ENCODE results near the gene QSOX2.

QSOX2 gene

GRCh38 chr9:136261686-136262430 lies 16.2 kb upstream of the QSOX2 start:
- Histone ChIP-seq H3K9me3 (ENCODE audit: control insufficient read depth, insufficient read depth, low read depth, low read length) (no peaks in the 10 kb centered on the region), H3K9ac (ENCODE audit: low read length) (no peak overlapping the region), H3K36me3 (ENCODE audit: control insufficient read depth, insufficient read depth, low read length) (no peaks in the 10 kb centered on the region), H3K4me3 (ENCODE audit: low read depth, low read length) (no peak overlapping the region), H3K27me3 (ENCODE audit: control insufficient read depth, insufficient read depth, low read length) (no peaks in the 10 kb centered on the region), H3K4me1 (ENCODE audit: control insufficient read depth, insufficient read depth, low read length) (peaks cover 9% of the 10 kb centered on the region; the same call in 1 of the 2 replicates), H3K27ac (ENCODE audit: low read depth, low read length) (no peak overlapping the region)

GRCh38 chr9:136260936-136261472 lies 15.4 kb upstream of the QSOX2 start:
- no peaks in the 10 kb centered on the region for H3K36me3 ChIP-seq (ENCODE audit: control insufficient read depth, insufficient read depth, low read length)
- H3K4me3 ChIP-seq (ENCODE audit: low read depth, low read length): no peak overlapping the region
- no peaks in the 10 kb centered on the region for H3K9me3 ChIP-seq (ENCODE audit: control insufficient read depth, insufficient read depth, low read depth, low read length)
- peaks cover 9% of the 10 kb centered on the region; the same call in 1 of the 2 replicates for H3K4me1 ChIP-seq (ENCODE audit: control insufficient read depth, insufficient read depth, low read length)
- H3K9ac ChIP-seq (ENCODE audit: low read length): no peak overlapping the region
- no peaks in the 10 kb centered on the region for H3K27me3 ChIP-seq (ENCODE audit: control insufficient read depth, insufficient read depth, low read length)
- no peak overlapping the region for H3K27ac ChIP-seq (ENCODE audit: low read depth, low read length)

- Histone ChIP-seq H3K27me3 (ENCODE audit: control insufficient read depth, insufficient read depth, low read length) (no peaks in the 10 kb centered on the region), H3K4me1 (ENCODE audit: control insufficient read depth, insufficient read depth, low read length) (peaks cover 9% of the 10 kb centered on the region; the same call in 1 of the 2 replicates), H3K9ac (ENCODE audit: low read length) (no peak overlapping the region), H3K9me3 (ENCODE audit: control insufficient read depth, insufficient read depth, low read depth, low read length) (no peaks in the 10 kb centered on the region), H3K36me3 (ENCODE audit: control insufficient read depth, insufficient read depth, low read length) (no peaks in the 10 kb centered on the region), H3K27ac (ENCODE audit: low read depth, low read length) (no peak overlapping the region), H3K4me3 (ENCODE audit: low read depth, low read length) (no peak overlapping the region)
Observed at GRCh38 chr9:136260521-136260920, 14.9 kb upstream of the QSOX2 start.

- Histone ChIP-seq H3K36me3 (ENCODE audit: control insufficient read depth, insufficient read depth, low read length) (no peaks in the 10 kb centered on the region), H3K27me3 (ENCODE audit: control insufficient read depth, insufficient read depth, low read length) (no peaks in the 10 kb centered on the region), H3K9me3 (ENCODE audit: control insufficient read depth, insufficient read depth, low read depth, low read length) (no peaks in the 10 kb centered on the region), H3K4me3 (ENCODE audit: low read depth, low read length) (no peak overlapping the region), H3K27ac (ENCODE audit: low read depth, low read length) (no peak overlapping the region), H3K4me1 (ENCODE audit: control insufficient read depth, insufficient read depth, low read length) (peaks cover 9% of the 10 kb centered on the region; the same call in 1 of the 2 replicates), H3K9ac (ENCODE audit: low read length) (no peak overlapping the region)
Observed at GRCh38 chr9:136259836-136260235, 14.2 kb upstream of the QSOX2 start.

- H3K9me3 ChIP-seq (ENCODE audit: control insufficient read depth, insufficient read depth, low read depth, low read length): no peaks in the 10 kb centered on the region
- no peak overlapping the region for H3K9ac ChIP-seq (ENCODE audit: low read length)
- peaks cover 9% of the 10 kb centered on the region; the same call in 1 of the 2 replicates for H3K4me1 ChIP-seq (ENCODE audit: control insufficient read depth, insufficient read depth, low read length)
- no peaks in the 10 kb centered on the region for H3K27me3 ChIP-seq (ENCODE audit: control insufficient read depth, insufficient read depth, low read length)
- H3K36me3 ChIP-seq (ENCODE audit: control insufficient read depth, insufficient read depth, low read length): no peaks in the 10 kb centered on the region
- no peak overlapping the region for H3K27ac ChIP-seq (ENCODE audit: low read depth, low read length)
- no peak overlapping the region for H3K4me3 ChIP-seq (ENCODE audit: low read depth, low read length)
Observed at GRCh38 chr9:136259517-136259813, 13.9 kb upstream of the QSOX2 start.

GRCh38 chr9:136258786-136259516 lies 13.3 kb upstream of the QSOX2 start:
- no peak overlapping the region for H3K9ac ChIP-seq (ENCODE audit: low read length)

GRCh38 chr9:136258299-136258625 lies 12.7 kb upstream of the QSOX2 start:
- no peaks in the 10 kb centered on the region for H3K9me3 ChIP-seq (ENCODE audit: control insufficient read depth, insufficient read depth, low read depth, low read length)
- H3K27me3 ChIP-seq (ENCODE audit: control insufficient read depth, insufficient read depth, low read length): no peaks in the 10 kb centered on the region
- no peak overlapping the region for H3K4me3 ChIP-seq (ENCODE audit: low read depth, low read length)
- no peaks in the 10 kb centered on the region for H3K36me3 ChIP-seq (ENCODE audit: control insufficient read depth, insufficient read depth, low read length)
- H3K4me1 ChIP-seq (ENCODE audit: control insufficient read depth, insufficient read depth, low read length): peaks cover 9% of the 10 kb centered on the region; the same call in 1 of the 2 replicates
- no peak overlapping the region for H3K9ac ChIP-seq (ENCODE audit: low read length)
- H3K27ac ChIP-seq (ENCODE audit: low read depth, low read length): no peak overlapping the region

More at GRCh38 chr9:136258786-136259516, 13.3 kb upstream of the QSOX2 start:
- H3K9me3 ChIP-seq (ENCODE audit: control insufficient read depth, insufficient read depth, low read depth, low read length): no peaks in the 10 kb centered on the region
- no peaks in the 10 kb centered on the region for H3K36me3 ChIP-seq (ENCODE audit: control insufficient read depth, insufficient read depth, low read length)
- H3K4me3 ChIP-seq (ENCODE audit: low read depth, low read length): no peak overlapping the region
- H3K27me3 ChIP-seq (ENCODE audit: control insufficient read depth, insufficient read depth, low read length): no peaks in the 10 kb centered on the region
- H3K27ac ChIP-seq (ENCODE audit: low read depth, low read length): no peak overlapping the region
- peaks cover 9% of the 10 kb centered on the region; the same call in 1 of the 2 replicates for H3K4me1 ChIP-seq (ENCODE audit: control insufficient read depth, insufficient read depth, low read length)

- Histone ChIP-seq H3K9ac (ENCODE audit: low read length) (no peak overlapping the region), H3K27ac (ENCODE audit: low read depth, low read length) (no peak overlapping the region), H3K9me3 (ENCODE audit: control insufficient read depth, insufficient read depth, low read depth, low read length) (no peaks in the 10 kb centered on the region), H3K27me3 (ENCODE audit: control insufficient read depth, insufficient read depth, low read length) (no peaks in the 10 kb centered on the region), H3K36me3 (ENCODE audit: control insufficient read depth, insufficient read depth, low read length) (no peaks in the 10 kb centered on the region), H3K4me1 (ENCODE audit: control insufficient read depth, insufficient read depth, low read length) (peaks cover 9% of the 10 kb centered on the region; the same call in 1 of the 2 replicates), H3K4me3 (ENCODE audit: low read depth, low read length) (no peak overlapping the region)
Observed at GRCh38 chr9:136257381-136258298, 12.0 kb upstream of the QSOX2 start.

- Histone ChIP-seq H3K4me3 (ENCODE audit: low read depth, low read length) (no peak overlapping the region), H3K4me1 (ENCODE audit: control insufficient read depth, insufficient read depth, low read length) (peaks cover 9% of the 10 kb centered on the region; the same call in 1 of the 2 replicates), H3K9ac (ENCODE audit: low read length) (no peak overlapping the region), H3K27me3 (ENCODE audit: control insufficient read depth, insufficient read depth, low read length) (no peaks in the 10 kb centered on the region), H3K27ac (ENCODE audit: low read depth, low read length) (no peak overlapping the region), H3K36me3 (ENCODE audit: control insufficient read depth, insufficient read depth, low read length) (no peaks in the 10 kb centered on the region), H3K9me3 (ENCODE audit: control insufficient read depth, insufficient read depth, low read depth, low read length) (no peaks in the 10 kb centered on the region)
Observed at GRCh38 chr9:136255896-136256890, 10.6 kb upstream of the QSOX2 start.

- Histone ChIP-seq H3K27ac (ENCODE audit: low read depth, low read length) (no peak overlapping the region), H3K4me3 (ENCODE audit: low read depth, low read length) (no peak overlapping the region), H3K27me3 (ENCODE audit: control insufficient read depth, insufficient read depth, low read length) (no peaks in the 10 kb centered on the region), H3K9me3 (ENCODE audit: control insufficient read depth, insufficient read depth, low read depth, low read length) (no peaks in the 10 kb centered on the region), H3K9ac (ENCODE audit: low read length) (no peak overlapping the region), H3K36me3 (ENCODE audit: control insufficient read depth, insufficient read depth, low read length) (no peaks in the 10 kb centered on the region), H3K4me1 (ENCODE audit: control insufficient read depth, insufficient read depth, low read length) (peaks cover 9% of the 10 kb centered on the region; the same call in 1 of the 2 replicates)
Observed at GRCh38 chr9:136255166-136255538, 9.5 kb upstream of the QSOX2 start.
